Cardiac fibroblast (primary cell): ENCODE results near the gene CCDC89.

ENCODE experiments used
- DNase-seq, 2 donors: peaks; one replicate each; pipeline versions ENCODE4 v3.0.0 to v3.0.0-alpha.2; 2010; ENCODE audit warnings: low read depth in 2 of 2
- H3K4me3 ChIP-seq, 2 donors: replicated peaks in 1 of 2; 1 replicate in 1 of 2; 2 replicates in 1 of 2; pipeline ENCODE4 v1.5.1; 2011; ENCODE audit warnings: low read depth in 2 of 2, low read length in 2 of 2, mild to moderate bottlenecking in 2 of 2, moderate library complexity in 1 of 2
- TF ChIP-seq, protein P1 (sequence below): IDR thresholded peaks from one replicate; pipeline ENCODE4 v1.5.1; 2011; ENCODE audit warnings: low read depth, mild to moderate bottlenecking, low read length, inconsistent platforms

CCDC89 gene

DNA sequence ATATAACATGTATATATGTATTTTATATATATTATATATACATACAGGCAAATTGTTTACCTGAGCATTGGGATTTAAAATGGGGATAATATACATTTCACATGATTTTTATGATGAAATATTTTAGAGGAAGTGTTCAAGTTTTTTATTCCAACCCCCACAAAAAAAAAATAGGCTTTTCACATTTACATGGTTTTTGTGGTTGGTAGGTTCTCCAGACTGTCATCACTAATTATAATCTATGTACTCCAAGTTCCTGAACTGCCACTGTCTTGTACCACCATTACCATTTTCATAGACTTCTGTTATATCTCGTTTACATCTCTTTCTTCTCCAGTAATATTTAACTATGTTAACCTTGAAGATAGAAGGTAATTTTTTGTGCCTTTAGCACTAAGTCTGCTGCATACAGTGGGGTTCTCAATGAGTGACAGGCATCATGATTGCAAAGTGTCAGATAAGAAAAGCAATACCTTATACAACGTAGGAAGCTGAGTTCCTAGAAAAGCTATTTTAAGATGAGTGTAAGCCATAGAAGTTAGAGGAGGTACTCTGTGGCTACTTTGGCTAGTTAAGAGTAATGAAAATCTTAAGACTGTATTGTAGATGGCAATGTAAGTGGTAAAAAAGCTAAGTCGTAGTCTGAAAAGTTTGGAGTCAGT is 33.1 kb downstream of the CCDC89 start:
- H3K4me3 ChIP-seq, result no peak overlapping the region
- TF ChIP-seq, protein P1, sequence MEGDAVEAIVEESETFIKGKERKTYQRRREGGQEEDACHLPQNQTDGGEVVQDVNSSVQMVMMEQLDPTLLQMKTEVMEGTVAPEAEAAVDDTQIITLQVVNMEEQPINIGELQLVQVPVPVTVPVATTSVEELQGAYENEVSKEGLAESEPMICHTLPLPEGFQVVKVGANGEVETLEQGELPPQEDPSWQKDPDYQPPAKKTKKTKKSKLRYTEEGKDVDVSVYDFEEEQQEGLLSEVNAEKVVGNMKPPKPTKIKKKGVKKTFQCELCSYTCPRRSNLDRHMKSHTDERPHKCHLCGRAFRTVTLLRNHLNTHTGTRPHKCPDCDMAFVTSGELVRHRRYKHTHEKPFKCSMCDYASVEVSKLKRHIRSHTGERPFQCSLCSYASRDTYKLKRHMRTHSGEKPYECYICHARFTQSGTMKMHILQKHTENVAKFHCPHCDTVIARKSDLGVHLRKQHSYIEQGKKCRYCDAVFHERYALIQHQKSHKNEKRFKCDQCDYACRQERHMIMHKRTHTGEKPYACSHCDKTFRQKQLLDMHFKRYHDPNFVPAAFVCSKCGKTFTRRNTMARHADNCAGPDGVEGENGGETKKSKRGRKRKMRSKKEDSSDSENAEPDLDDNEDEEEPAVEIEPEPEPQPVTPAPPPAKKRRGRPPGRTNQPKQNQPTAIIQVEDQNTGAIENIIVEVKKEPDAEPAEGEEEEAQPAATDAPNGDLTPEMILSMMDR, result no peak
- no peak for DNase-seq

DNA sequence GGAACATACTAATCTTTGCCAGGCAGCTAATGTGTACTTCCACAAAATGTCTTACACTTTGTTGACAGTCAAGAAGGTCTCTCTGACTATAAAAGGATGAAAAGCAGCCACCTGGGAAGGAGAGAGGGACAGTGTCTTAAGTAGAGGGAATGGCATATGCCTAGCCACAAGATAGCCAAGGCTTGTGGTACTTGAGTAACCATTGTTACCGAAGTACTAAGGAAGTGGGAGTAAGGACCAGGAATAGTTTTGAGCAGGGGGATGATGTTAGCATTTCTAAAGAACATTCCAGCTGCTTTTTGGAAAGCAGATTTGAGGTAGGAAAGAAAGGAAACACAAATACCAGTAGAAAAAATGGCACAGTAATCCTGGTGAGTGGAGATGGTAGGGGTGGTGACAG is 34.9 kb downstream of the CCDC89 start:
- H3K4me3 ChIP-seq, result no peak overlapping the region
- TF ChIP-seq, protein P1, result no peak
- DNase-seq, result no peak

DNA sequence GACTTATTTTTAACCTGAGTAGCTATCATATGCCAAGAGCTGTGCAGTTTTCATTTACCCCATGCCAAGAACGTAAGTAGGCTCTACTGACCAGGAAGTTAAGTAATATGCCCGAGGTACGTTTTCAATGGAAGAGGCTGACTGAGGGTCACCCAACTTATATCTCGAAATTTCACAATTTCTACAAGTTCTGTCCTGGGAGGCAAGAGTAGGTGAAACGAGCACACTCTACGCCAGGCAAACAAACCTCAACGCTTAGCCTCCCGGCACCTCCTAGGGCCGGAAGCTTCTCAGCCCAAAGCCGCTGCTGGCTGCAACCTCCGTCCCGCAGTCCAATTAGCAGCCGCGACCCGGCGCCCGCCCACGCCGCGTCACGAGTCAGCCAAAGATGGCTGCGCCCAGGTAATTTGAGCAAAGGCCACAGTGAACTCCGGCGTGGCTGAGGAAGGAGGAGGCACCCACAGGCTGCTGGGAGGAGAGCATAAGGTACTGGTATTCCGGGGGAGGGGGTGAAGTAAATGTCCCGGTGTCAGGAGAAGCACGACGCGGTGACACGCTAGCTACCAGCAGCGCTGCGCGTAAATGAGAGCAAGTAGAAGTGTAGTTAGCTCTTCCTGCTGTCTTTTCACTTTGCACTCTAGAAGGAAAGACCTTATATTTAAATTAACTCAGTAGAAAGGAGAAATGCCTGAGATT is 38.2 kb downstream of the CCDC89 start, which contains the start of gene TMEM126A:
Gene TMEM126A (plus strand): TSS at position 364 of the 696 bp plus-strand sequence. CDS start 2,289 bp downstream, outside the sequence.
- TF ChIP-seq, protein P1, result no peak
- DNase-seq, result peak; percentile 80 to 87
- H3K4me3 ChIP-seq, result peak within 1 kb of the TSS; percentile 72 to 76

DNA sequence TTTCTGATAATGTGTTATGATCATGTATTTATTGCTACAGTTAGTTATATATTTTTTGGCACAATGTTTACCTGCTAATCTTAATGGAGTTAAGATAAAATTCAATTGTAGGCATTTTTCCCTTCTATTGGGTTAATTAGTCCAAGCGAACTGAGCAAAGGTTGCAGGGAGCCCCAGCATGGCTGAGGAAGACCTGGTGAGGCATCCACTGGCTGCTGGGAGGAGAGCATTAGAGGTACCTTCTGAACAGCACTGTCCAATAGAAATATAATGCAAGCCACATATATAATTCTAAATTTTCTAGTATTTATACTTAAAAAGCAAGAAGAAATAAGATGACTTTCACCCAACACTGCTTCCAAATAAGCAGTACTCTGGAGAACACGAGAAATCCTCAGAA is 38.9 kb downstream of the CCDC89 start:
- TF ChIP-seq, protein P1, result no peak
- no peak for DNase-seq
- peak overlapping the region; percentile 72 to 76 for H3K4me3 ChIP-seq

DNA sequence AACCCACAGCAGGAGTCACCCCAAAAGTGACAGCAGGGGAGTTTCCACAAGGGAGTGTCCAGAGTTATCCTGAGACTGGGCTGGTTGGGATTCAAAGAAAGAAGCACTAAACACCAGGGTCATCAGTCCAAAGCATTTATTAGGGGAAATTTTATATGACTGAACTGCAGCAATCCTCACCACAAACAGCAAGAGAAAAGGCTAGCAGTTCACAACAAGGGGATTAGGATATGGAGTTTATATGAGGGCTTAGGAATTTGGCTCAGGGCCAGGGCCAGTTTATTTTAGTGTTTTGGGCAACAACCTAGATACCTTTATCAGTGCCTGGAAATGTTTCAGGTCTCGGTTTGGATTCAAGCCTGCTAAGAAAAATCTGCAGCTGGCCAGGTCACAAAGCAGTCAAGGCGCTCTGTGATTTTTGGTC is 42.8 kb downstream of the CCDC89 start:
- H3K4me3 ChIP-seq, result no peak overlapping the region
- TF ChIP-seq, protein P1, result no peak
- DNase-seq, result peak in 1 of 2 donors; percentile 76

DNA sequence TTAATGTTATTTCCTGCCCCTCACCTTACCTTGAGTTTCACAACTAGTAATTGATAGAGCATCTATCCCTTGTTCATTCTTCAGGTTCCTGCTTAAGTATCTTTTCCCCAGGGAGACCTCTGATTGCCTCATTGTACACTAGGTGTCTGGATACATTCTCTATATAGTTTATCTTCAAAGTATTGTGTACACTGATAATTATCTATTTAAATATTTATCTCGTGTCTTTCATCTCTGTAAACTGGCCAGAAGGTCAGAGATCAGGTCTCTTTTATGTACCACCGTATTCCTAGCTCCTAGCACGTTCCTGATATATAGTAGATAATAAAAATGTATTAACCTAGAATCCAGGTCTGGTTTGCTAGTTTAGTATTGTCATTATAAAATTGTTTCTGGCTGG is 51.2 kb downstream of the CCDC89 start:
- H3K4me3 ChIP-seq, result no peak overlapping the region
- DNase-seq, result no peak
- TF ChIP-seq, protein P1, result no peak
